ENCODE data around the gene CEACAM3. TPM values are rescaled to one million over a fixed set of nuclear protein-coding genes. Genes with fewer than 3 reads are reported as not detected.

The CEACAM3 gene
- total and polyA plus RNA-seq, 2 of the 8 experiments (the other 6 are each of a cell fraction or from before 2014, with no cell fraction given) = not detected

DNA sequence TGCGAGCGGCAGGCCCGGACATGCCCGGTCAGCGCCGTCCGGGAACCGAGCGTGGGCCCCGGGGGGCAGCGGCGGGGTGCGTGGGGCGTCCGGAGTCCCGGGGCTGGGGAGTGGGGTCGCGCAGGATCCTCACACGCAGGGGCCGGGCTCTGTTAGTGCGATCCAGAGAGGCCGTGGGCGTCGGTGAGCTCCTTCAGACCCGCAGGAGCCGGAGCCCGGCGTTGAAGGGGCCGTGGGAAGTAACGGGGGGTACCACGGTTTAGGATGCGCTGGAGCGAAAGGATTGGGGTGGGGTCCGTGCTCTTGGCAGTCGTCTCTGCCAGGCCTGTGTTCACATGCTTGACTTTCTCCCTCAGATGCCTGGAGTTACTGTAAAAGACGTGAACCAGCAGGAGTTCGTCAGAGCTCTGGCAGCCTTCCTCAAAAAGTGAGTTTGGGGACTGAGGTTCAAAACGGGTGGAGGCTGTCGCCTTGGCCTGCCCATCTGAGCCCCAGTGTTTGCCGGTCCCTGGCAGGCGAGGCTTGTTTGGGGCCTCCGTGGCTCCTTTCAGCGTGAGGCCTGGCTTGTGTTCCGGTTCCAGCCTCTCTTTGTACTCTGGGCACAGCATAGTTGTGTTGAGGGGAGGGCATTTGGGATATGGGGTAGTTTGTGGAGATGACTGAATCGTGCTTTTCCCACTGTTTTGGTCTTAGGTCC lies 64.2 kb downstream of the CEACAM3 start:
- no peak overlapping the region for H3K23ac ChIP-seq (ENCODE audit: insufficient read length)
- peak overlapping the region; percentile 36; the same call in 1 of the 2 replicates for H2BK15ac ChIP-seq (ENCODE audit: low read length)
- H3K27ac ChIP-seq (ENCODE audit: low read depth, low read length) = peak overlapping the region; percentile 95
- H3K4me1 ChIP-seq (replicated peaks in 1 of 4; ENCODE audit: control insufficient read depth in 3 of 4, insufficient read depth in 4 of 4, low read length in 3 of 4) = peaks cover 3 to 26% (median 14%) of the 10 kb centered on the region in 4 experiments
- no peak overlapping the region for H3K14ac ChIP-seq (ENCODE audit: insufficient read length)
- POLR2A ChIA-PET (ENCODE audit: partially characterized antibody) = interaction anchor here (0.5 to 7.9 kb wide), 47 partner anchors 10 to 1614 kb away, joined by 3 to 200 read pairs (median 4); partner anchors contain the start of genes ARHGEF1, B3GNT8, CD79A and DMAC2
- peak overlapping the region; percentile 98 for H2BK5ac ChIP-seq (ENCODE audit: low read depth, low read length)
- H2AFZ ChIP-seq (ENCODE audit: low read length) = no peak overlapping the region
- H3K9me3 ChIP-seq (ENCODE audit: insufficient read depth in 2 of 2, low read depth in 1 of 2, low read length in 1 of 2) = no peaks in the 10 kb centered on the region
- no peak for DNase-seq (ENCODE audit: low read depth in 1 of 2, low spot score in 2 of 2)
- H4K91ac ChIP-seq (replicated peaks; ENCODE audit: insufficient read length, low read length) = peak overlapping the region; percentile 96
- H3K4ac ChIP-seq (replicated peaks; ENCODE audit: insufficient read length, low read depth, low read length) = peak overlapping the region; percentile 100
- H3K18ac ChIP-seq (ENCODE audit: extremely low read depth, low read length) = peak overlapping the region; percentile 92
- H3K36me3 ChIP-seq (ENCODE audit: control insufficient read depth in 2 of 4, insufficient read depth in 4 of 4, low read length in 3 of 4) = peaks cover 44 to 51% (median 48%) of the 10 kb centered on the region in 4 experiments
- no peak for FAIRE-seq
- H3K79me1 ChIP-seq (ENCODE audit: low read depth, low read length) = peaks cover 18% of the 10 kb centered on the region
- H2BK120ac ChIP-seq (replicated peaks; ENCODE audit: low read depth, low read length) = peak overlapping the region; percentile 38
- peak overlapping the region; percentile 75 for H4K5ac ChIP-seq (ENCODE audit: insufficient read length, low read depth, low read length)
- H4K8ac ChIP-seq (ENCODE audit: extremely low read depth, insufficient read depth, low read length) = peak overlapping the region; percentile 94
- H2AK5ac ChIP-seq (ENCODE audit: low read depth, low read length) = peak overlapping the region; percentile 78
- H3K79me2 ChIP-seq (ENCODE audit: control insufficient read depth in 1 of 2, insufficient read depth in 2 of 2, low read length in 2 of 2) = peaks cover 22 to 55% of the 10 kb centered on the region in 2 experiments
- H3K4me3 ChIP-seq (ENCODE audit: extremely low read depth in 1 of 4, insufficient read depth in 2 of 4, low read depth in 3 of 4, low read length in 4 of 4) = peak overlapping the region; percentile 81 to 99 (median 96)
- peaks cover 6% of the 10 kb centered on the region for H3K23me2 ChIP-seq (ENCODE audit: low read depth, low read length)
- H3K27me3 ChIP-seq (replicated peaks in 1 of 4; ENCODE audit: control insufficient read depth in 3 of 4, extremely low read depth in 1 of 4, insufficient read depth in 3 of 4, low read length in 3 of 4) = no peaks in the 10 kb centered on the region
- no peak overlapping the region for H2BK20ac ChIP-seq (ENCODE audit: low read length)
- peaks cover 20 to 24% of the 10 kb centered on the region in 2 experiments for H4K20me1 ChIP-seq (replicated peaks in 1 of 2; ENCODE audit: control insufficient read depth in 1 of 2, insufficient read depth in 2 of 2, low read length in 2 of 2)
- H3K9ac ChIP-seq (replicated peaks in 1 of 4; ENCODE audit: extremely low read depth in 1 of 4, low read depth in 3 of 4, low read length in 3 of 4) = peak overlapping the region; percentile 98 to 100 (median 99)
- CTCF ChIA-PET (ENCODE audit: partially characterized antibody) = interaction anchor here (0.5 to 2.7 kb wide), 7 partner anchors 10 to 108 kb away, joined by 3 to 12 read pairs (median 6); partner anchors contain the start of gene RABAC1
- H3K56ac ChIP-seq (replicated peaks; ENCODE audit: insufficient read length, low read depth, low read length) = peak overlapping the region; percentile 93
- 4% methylated on average over 26 of the region's 45 CpGs; no CpG with 5 or more reads in 1 of the 2 experiments for WGBS, 2 experiments (ENCODE audit: extremely low coverage in 1 of 2, insufficient coverage in 1 of 2, insufficient read length in 1 of 2, insufficient replicate concordance in 2 of 2, low coverage in 1 of 2, low lambda C conversion rate in 2 of 2, missing lambda C conversion rate in 1 of 2)
- TF ChIP-seq POLR2AphosphoS5 (IDR thresholded peaks at IDR 0.05; ENCODE audit: low read depth, low read length) = no peak; the same call in none of the 2 replicates
- TF ChIP-seq POLR2A (IDR thresholded peaks at IDR 0.05; ENCODE audit: control extremely low read depth in 1 of 2, low read depth in 2 of 2, low read length in 2 of 2) = peak in 1 of 2 experiments; percentile 84; a peak in 2 of 3 replicates
- TF ChIP-seq SIN3A (conservative IDR thresholded peaks at IDR 0.05 in 1 of 2, IDR thresholded peaks at IDR 0.05 in 1 of 2; ENCODE audit: low read depth in 1 of 2, low read length in 2 of 2) = peak in 1 of 2 experiments; percentile 69; a peak in 1 of 4 replicates
- 0 out of 2 replicates have a peak, but pooled peaks have one; percentile 66 for TF ChIP-seq SP1 (IDR thresholded peaks at IDR 0.05; ENCODE audit: low read depth, low read length)
- TF ChIP-seq PHF8 (conservative IDR thresholded peaks at IDR 0.05; ENCODE audit: low read depth, low read length) = 0 out of 2 replicates have a peak, but pooled peaks have one; percentile 0
- no peak for TF ChIP-seq RNF2 (IDR thresholded peaks at IDR 0.05; ENCODE audit: borderline replicate concordance, low read depth, low read length, missing control alignments, poor library complexity, severe bottlenecking)
- H2BK12ac ChIP-seq (ENCODE audit: low read depth, low read length) = no peak overlapping the region
- peak overlapping the region; percentile 92 to 97 for H3K4me2 ChIP-seq (ENCODE audit: insufficient read depth in 1 of 2, low read depth in 2 of 2, low read length in 2 of 2)

Measured in H1 (cell line).